HS-5 (cell line): ENCODE results near the gene CRYGC.

Experiments
- DNase-seq: peaks from one replicate; pipeline ENCODE4 v3.0.0-alpha.2; 2012; ENCODE audit warnings: low read depth

The CRYGC gene

GRCh38 chr2:208096080-208096479, 33.5 kb downstream of the CRYGC start:
- no peak for DNase-seq

GRCh38 chr2:208093128-208093527, 36.5 kb downstream of the CRYGC start:
- DNase-seq: no peak

GRCh38 chr2:208092093-208092832, 37.4 kb downstream of the CRYGC start:
- no peak for DNase-seq

GRCh38 chr2:208090420-208090819, 39.2 kb downstream of the CRYGC start:
- no peak for DNase-seq

GRCh38 chr2:208086029-208086428, 43.6 kb downstream of the CRYGC start:
- DNase-seq: no peak

DNA sequence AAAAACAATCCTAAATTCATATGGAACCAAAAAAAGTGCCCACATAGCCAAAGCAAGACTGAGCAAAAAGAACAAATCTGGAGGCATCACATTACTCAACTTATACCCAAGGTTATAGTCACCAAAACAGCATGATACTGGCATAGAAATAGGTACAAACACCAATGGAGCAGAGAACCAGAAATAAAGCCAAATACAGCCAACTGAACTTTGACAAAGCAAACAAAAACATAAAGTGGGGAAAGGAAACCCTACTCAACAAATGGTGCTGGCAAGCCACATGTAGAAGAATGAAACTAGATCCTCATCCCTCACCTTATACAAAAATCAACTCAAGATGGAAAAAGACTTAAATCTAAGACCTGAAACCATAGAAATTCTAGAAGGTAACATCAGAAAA, 45.8 kb downstream of the CRYGC start:
- DNase-seq: no peak
